Heart left ventricle (tissue), 16 donors: Measurements from ENCODE around the gene DZIP1L. TPM values are rescaled to one million over a fixed set of nuclear protein-coding genes. Genes with fewer than 3 reads are reported as not detected.

ENCODE experiments used
- ATAC-seq, 4 donors: fragments of 200-7000 bp; cut with Tn5 transposase; one replicate each; pipeline ENCODE4 v1.9.1; 2020 to 2022; ENCODE audit warnings: moderate library complexity in 4 of 4, mild to moderate bottlenecking in 3 of 4, moderate number of reproducible peaks in 1 of 4
- DNase-seq, 5 donors: peaks; one replicate each; pipeline ENCODE4 v3.0.0-alpha.2; 2020
- H3K27ac ChIP-seq, 12 donors: fragments of 200-600 bp; sonication (generic) in 4 of 12; one replicate each; pipeline versions ENCODE4 v1.5.0 to v1.8.0; 2016 to 2022; ENCODE audit warnings: mild to moderate bottlenecking in 2 of 12
- H3K27me3 ChIP-seq, 9 donors: fragments of 200-600 bp; sonication (generic) in 2 of 9; one replicate each; pipeline versions ENCODE4 v1.5.1 to v1.8.0; 2016 to 2022; ENCODE audit warnings: mild to moderate bottlenecking in 3 of 9
- H3K36me3 ChIP-seq, 9 donors: fragments of 200-600 bp; sonication (generic) in 2 of 9; one replicate each; pipeline versions ENCODE4 v1.5.0 to v1.8.0; 2018 to 2022; ENCODE audit warnings: mild to moderate bottlenecking in 2 of 9
- H3K4me1 ChIP-seq, 12 donors: fragments of 200-600 bp; sonication (generic) in 4 of 12; one replicate each; pipeline versions ENCODE4 v1.5.0 to v1.8.0; 2016 to 2022; ENCODE audit warnings: mild to moderate bottlenecking in 3 of 12
- H3K4me3 ChIP-seq, 12 donors: fragments of 200-600 bp; sonication (generic) in 4 of 12; one replicate each; pipeline versions ENCODE4 v1.5.0 to v1.8.0; 2017 to 2022; ENCODE audit warnings: mild to moderate bottlenecking in 9 of 12, moderate library complexity in 4 of 12
- H3K9me3 ChIP-seq, 12 donors: fragments of 200-600 bp; sonication (generic) in 4 of 12; one replicate each; pipeline versions ENCODE4 v1.5.0 to v1.8.0; 2016 to 2022; ENCODE audit warnings: mild to moderate bottlenecking in 1 of 12
- POLR2A ChIP-seq, 2 donors: fragments of 450-650 bp; IDR thresholded peaks; one replicate each; pipeline ENCODE4 v1.6.1; 2017; ENCODE audit warnings: antibody characterized with exemption in 2 of 2, mild to moderate bottlenecking in 2 of 2, moderate library complexity in 2 of 2
- WGBS, 4 donors: extraction: QIAGEN DNeasy Blood & Tissue Kit in 2 of 4; methylation state at CpG; one replicate each; pipeline versions ENCODE4 v1.1.5 to v1.1.7; 2013 to 2018; 5-methylcytosine and 5-hydroxymethylcytosine counted together
- intact Hi-C, 10 donors: fragments of 100-400 bp; cut with DNase I; formaldehyde crosslinking; loops; one replicate each; pipeline versions ENCODE4 v1.11.1 to v1.14.2; 2022
- polyA plus RNA-seq, 2 donors: library from polyadenylated mRNA; stranded (reverse); fragments of 200-250 nt; gene quantifications; one replicate each; pipeline ENCODE4 v1.2.3, GENCODE V29; 2013
- total RNA-seq, 9 donors: library from RNA; depleted of rRNA in 2 of 9; stranded (reverse); fragments of >200 nt in 2 of 9; fragmentation: NEBNext Ultra II Directional in 3 of 9; extraction: Animal tissue kit (Norgen Biotek cat#: 25700) in 3 of 9; gene quantifications; one replicate each; pipeline versions ENCODE4 v1.1.0 to v1.2.4, GENCODE V29; 2016 to 2023
- TF ChIP-seq, protein P1 (sequence below), 12 donors: fragments of 200-600 bp; sonication (generic) in 4 of 12; IDR thresholded peaks; one replicate each; pipeline versions ENCODE4 v1.5.0 to v1.8.0; 2018 to 2022; ENCODE audit warnings: antibody characterized with exemption in 12 of 12, mild to moderate bottlenecking in 5 of 12
- donor health status: ischemic (EF 13 %, LVEDD 7.1; RV severe dilation, severe dysfunction).
- donor health status: healthy with polysubstance abuse.
- donor health status: DM: no; HTN: yes; CAD: no.
- donor health status: DM: no; HTN: no; CAD: no.
- donor health status: ischemic (EF 25% LVEDD 6.9; RV normal size, moderate dysfunction).
- donor health status: ischemic (EF 25% LVEDD 5.7; RV mildly dilated, moderate dysfunction).
- donor health status: healthy.
- donor health status: DM: yes; HTN: yes; CAD: no.
- donor health status: ischemic (EF 35%, LVEDD 5.7; RV mildly dilated, moderate dysfunction).
- donor health status: nonischemic (EF 11% LVEDD 7.7; RV severe dilation, severe dysfunction).
- donor health status: DM: yes; HTN: yes; CAD: no.
- donor health status: PGD.
- donor health status: ischemic (EF 29% LVEDD 5.4; RV normal size, mild dysfunction).
- donor health status: nonischemic (EF 23%, LVEDD 6.1; RV moderate dilation, normal function).

DZIP1L gene
- total and polyA plus RNA-seq, 11 donors, result 1.6 to 7.6 (median 3.6) TPM

DNA sequence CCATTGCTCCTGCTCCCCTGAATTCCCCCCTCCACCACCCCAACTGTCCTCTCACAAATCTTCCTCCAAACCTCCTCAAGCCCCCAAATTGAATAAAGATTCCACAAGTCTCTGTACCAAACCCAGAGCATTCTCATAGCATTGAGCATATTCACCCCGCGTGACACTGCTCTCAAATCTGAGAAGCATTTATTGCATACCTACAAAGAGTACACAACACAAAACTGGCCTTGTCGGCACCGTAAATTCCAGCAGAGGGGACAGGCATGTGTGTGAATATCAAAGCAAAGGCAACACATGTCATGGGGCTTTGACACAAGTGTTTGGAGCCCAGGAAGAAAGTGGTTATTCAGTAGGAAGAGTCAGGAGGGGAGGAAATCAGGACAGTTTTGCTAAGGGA is 102.9 kb downstream of the DZIP1L start:
- ATAC-seq, result no peak
- intact Hi-C loops, result loop anchor here in 1 of 10 donors (5.0 kb wide), 1 partner anchor 105 kb away; the partner anchor contains the start of gene DZIP1L
- 76 to 88% (median 80%) methylated on average over 4 of the region's 4 CpGs for WGBS, 4 donors

More for the DNA sequence above, 102.9 kb downstream of the DZIP1L start:
- H3K36me3 ChIP-seq, result no peaks in the 10 kb centered on the region
- peaks cover 0 to 7% (median 0%) of the 10 kb centered on the region in 12 donors for H3K4me1 ChIP-seq
- DNase-seq, result no peak
- no peaks in the 10 kb centered on the region for H3K9me3 ChIP-seq
- H3K4me3 ChIP-seq, result no peak overlapping the region
- H3K27me3 ChIP-seq, result no peaks in the 10 kb centered on the region
- H3K27ac ChIP-seq, result no peak overlapping the region
- TF ChIP-seq POLR2A (IDR thresholded peaks at IDR 0.05), result no peak
- TF ChIP-seq, protein P1, sequence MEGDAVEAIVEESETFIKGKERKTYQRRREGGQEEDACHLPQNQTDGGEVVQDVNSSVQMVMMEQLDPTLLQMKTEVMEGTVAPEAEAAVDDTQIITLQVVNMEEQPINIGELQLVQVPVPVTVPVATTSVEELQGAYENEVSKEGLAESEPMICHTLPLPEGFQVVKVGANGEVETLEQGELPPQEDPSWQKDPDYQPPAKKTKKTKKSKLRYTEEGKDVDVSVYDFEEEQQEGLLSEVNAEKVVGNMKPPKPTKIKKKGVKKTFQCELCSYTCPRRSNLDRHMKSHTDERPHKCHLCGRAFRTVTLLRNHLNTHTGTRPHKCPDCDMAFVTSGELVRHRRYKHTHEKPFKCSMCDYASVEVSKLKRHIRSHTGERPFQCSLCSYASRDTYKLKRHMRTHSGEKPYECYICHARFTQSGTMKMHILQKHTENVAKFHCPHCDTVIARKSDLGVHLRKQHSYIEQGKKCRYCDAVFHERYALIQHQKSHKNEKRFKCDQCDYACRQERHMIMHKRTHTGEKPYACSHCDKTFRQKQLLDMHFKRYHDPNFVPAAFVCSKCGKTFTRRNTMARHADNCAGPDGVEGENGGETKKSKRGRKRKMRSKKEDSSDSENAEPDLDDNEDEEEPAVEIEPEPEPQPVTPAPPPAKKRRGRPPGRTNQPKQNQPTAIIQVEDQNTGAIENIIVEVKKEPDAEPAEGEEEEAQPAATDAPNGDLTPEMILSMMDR (IDR thresholded peaks at IDR 0.05), result no peak

Other genes starting within 250 kb of the DZIP1L start
- not detected for gene CLDN18, start 105.4 kb downstream of the DZIP1L start, total RNA-seq
- gene CLDN18, start 105.4 kb downstream of the DZIP1L start, polyA plus RNA-seq, result under 1 TPM in 1 of 2 donors, not detected in 1; 0.01 TPM
- gene A4GNT, start 16.8 kb upstream of the DZIP1L start, total RNA-seq, result not detected
- not detected for gene A4GNT, start 16.8 kb upstream of the DZIP1L start, polyA plus RNA-seq
- 10 to 100 TPM in 1 of 9 donors, 1 to 10 TPM in 8; 6.2 to 11.0 (median 7.9) TPM for gene DBR1, start 59.3 kb upstream of the DZIP1L start, total RNA-seq
- gene DBR1, start 59.3 kb upstream of the DZIP1L start, polyA plus RNA-seq, result 1 to 10 TPM; 3.2 to 8.1 TPM
- 10 to 100 TPM; 26.9 to 42.9 (median 33.3) TPM for gene ARMC8, start 71.7 kb upstream of the DZIP1L start, total RNA-seq
- 10 to 100 TPM; 10.1 to 40.6 TPM for gene ARMC8, start 71.7 kb upstream of the DZIP1L start, polyA plus RNA-seq
- gene NME9, start 214.2 kb upstream of the DZIP1L start, total RNA-seq, result not detected
- not detected for gene NME9, start 214.2 kb upstream of the DZIP1L start, polyA plus RNA-seq
- 100 to 1,000 TPM; 227 to 413 (median 254) TPM for gene MRAS, start 233.0 kb upstream of the DZIP1L start, total RNA-seq
- gene MRAS, start 233.0 kb upstream of the DZIP1L start, polyA plus RNA-seq, result 100 to 1,000 TPM; 112 to 245 TPM